Activated T-helper 1 cell treated with anti-CD3 and anti-CD28 coated beads, Interleukin-2, amount 50 U/mL, for 16 hours (primary cell): ENCODE results near the gene TP53I13.
"Not testable (repeated sequence)": the region's sequence is repeated elsewhere in the genome, so short reads cannot be mapped to it uniquely, and the experiment has no call there.

Source experiments
- DNase-seq, 2 donors: peaks; one replicate each; pipeline ENCODE4 v3.0.0-alpha.2; 2020; ENCODE audit warnings: low read depth in 1 of 2, low spot score in 1 of 2

TP53I13 gene

GRCh38 chr17:29568331-29569244 lies at the start of gene TP53I13:
Gene TP53I13 (plus strand): TSS chr17:29568701. CDS start chr17:29568759, 58 bp downstream.
- peak; percentile 81 to 83 for DNase-seq

- DNase-seq: no peak
These were observed 43.8 kb upstream of the TP53I13 start for GRCh38 chr17:29524692-29525091.

- DNase-seq: no peak
These were observed 42.2 kb upstream of the TP53I13 start for GRCh38 chr17:29526322-29526721.

GRCh38 chr17:29533976-29534375 lies 34.5 kb upstream of the TP53I13 start:
- DNase-seq: no peak

- no peak for DNase-seq
These were observed 24.4 kb upstream of the TP53I13 start for GRCh38 chr17:29544066-29544465.

- no peak for DNase-seq
These were observed 22.4 kb upstream of the TP53I13 start for GRCh38 chr17:29546085-29546484.

GRCh38 chr17:29546830-29547229 lies 21.7 kb upstream of the TP53I13 start:
- no peak for DNase-seq

GRCh38 chr17:29549177-29549923 lies 19.2 kb upstream of the TP53I13 start:
- no peak for DNase-seq

GRCh38 chr17:29555840-29556239 lies 12.7 kb upstream of the TP53I13 start:
- no peak for DNase-seq

GRCh38 chr17:29557085-29557738 lies 11.3 kb upstream of the TP53I13 start:
- no peak for DNase-seq

GRCh38 chr17:29557739-29558116 lies 10.8 kb upstream of the TP53I13 start:
- DNase-seq: no peak

GRCh38 chr17:29558139-29558538 lies 10.4 kb upstream of the TP53I13 start:
- DNase-seq: not testable (repeated sequence)

GRCh38 chr17:29559640-29560039 lies 8.9 kb upstream of the TP53I13 start:
- DNase-seq: no peak

- no peak for DNase-seq
These were observed 8.2 kb upstream of the TP53I13 start for GRCh38 chr17:29560316-29560715.

- no peak for DNase-seq
These were observed 6.7 kb upstream of the TP53I13 start for GRCh38 chr17:29561554-29562517.

GRCh38 chr17:29562615-29563014 lies 5.9 kb upstream of the TP53I13 start:
- DNase-seq: no peak

- no peak for DNase-seq
These were observed 4.7 kb upstream of the TP53I13 start for GRCh38 chr17:29563816-29564215.

GRCh38 chr17:29565643-29566472 lies 2.6 kb upstream of the TP53I13 start:
- peak; percentile 36 to 45 for DNase-seq

- peak in 1 of 2 donors; percentile 43 for DNase-seq
These were observed 1.8 kb upstream of the TP53I13 start, which contains the start of gene ABHD15 for GRCh38 chr17:29566473-29567303. Gene ABHD15 (minus strand): TSS chr17:29567037. CDS start chr17:29566966, 71 bp downstream.
